AG10803 (cell line): ENCODE data around the gene INO80B.
"Not testable (repeated sequence)": the region's sequence is repeated elsewhere in the genome, so short reads cannot be mapped to it uniquely, and the experiment has no call there.

Experiments used
- DNase-seq: peaks from one replicate; pipeline ENCODE4 v3.0.0; 2010; ENCODE audit warnings: low read depth
- H3K4me3 ChIP-seq: 2 replicates; pipeline ENCODE4 v1.5.1; 2011; ENCODE audit warnings: mild to moderate bottlenecking, low read length, control low read depth
- TF ChIP-seq, protein P1 (sequence below): conservative IDR thresholded peaks from 2 replicates; pipeline ENCODE4 v1.5.1; 2011; ENCODE audit warnings: mild to moderate bottlenecking, low read length, control low read depth, inconsistent platforms

Gene INO80B

DNA sequence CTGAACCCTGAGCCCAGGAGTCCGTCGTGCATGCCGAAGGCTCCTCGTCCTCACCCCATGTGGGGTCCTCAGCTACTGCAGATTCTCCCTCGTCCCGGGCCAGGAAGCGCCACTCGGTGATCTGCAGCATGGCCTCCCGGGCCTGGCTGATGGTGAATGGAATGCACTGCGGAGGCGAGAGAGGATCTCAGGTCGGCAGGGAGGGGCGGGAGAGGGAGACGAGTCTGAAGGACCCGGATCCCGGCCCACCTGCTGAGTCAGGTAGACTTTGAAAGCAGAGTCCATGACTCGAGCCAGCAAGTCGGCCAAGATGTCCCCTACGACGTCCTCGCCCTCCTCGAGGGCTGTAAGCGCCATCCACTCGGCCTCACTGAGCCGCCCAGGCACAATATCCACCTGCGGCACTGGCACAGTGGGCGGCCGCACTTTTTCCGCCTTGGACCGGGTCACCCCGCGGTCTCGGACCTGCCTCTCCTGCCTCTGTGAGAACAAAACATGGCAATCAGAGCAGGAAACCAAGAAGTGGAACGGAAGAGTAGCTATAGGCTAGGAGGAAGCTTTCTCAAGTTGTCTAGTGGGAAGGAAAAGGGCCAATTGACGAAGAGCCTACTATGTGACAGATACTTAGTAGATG is 39.0 kb upstream of the INO80B start:
- peak overlapping the region; percentile 60 for H3K4me3 ChIP-seq
- no peak for DNase-seq

GRCh38 chr2:74416778-74417177 is 38.1 kb upstream of the INO80B start:
- TF ChIP-seq, protein P1, sequence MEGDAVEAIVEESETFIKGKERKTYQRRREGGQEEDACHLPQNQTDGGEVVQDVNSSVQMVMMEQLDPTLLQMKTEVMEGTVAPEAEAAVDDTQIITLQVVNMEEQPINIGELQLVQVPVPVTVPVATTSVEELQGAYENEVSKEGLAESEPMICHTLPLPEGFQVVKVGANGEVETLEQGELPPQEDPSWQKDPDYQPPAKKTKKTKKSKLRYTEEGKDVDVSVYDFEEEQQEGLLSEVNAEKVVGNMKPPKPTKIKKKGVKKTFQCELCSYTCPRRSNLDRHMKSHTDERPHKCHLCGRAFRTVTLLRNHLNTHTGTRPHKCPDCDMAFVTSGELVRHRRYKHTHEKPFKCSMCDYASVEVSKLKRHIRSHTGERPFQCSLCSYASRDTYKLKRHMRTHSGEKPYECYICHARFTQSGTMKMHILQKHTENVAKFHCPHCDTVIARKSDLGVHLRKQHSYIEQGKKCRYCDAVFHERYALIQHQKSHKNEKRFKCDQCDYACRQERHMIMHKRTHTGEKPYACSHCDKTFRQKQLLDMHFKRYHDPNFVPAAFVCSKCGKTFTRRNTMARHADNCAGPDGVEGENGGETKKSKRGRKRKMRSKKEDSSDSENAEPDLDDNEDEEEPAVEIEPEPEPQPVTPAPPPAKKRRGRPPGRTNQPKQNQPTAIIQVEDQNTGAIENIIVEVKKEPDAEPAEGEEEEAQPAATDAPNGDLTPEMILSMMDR = peak; percentile 10; the same call in 1 of the 2 replicates
- DNase-seq = no peak
- H3K4me3 ChIP-seq = no peak overlapping the region

More for the DNA sequence above, 39.0 kb upstream of the INO80B start:
- TF ChIP-seq, protein P1 = no peak

DNA sequence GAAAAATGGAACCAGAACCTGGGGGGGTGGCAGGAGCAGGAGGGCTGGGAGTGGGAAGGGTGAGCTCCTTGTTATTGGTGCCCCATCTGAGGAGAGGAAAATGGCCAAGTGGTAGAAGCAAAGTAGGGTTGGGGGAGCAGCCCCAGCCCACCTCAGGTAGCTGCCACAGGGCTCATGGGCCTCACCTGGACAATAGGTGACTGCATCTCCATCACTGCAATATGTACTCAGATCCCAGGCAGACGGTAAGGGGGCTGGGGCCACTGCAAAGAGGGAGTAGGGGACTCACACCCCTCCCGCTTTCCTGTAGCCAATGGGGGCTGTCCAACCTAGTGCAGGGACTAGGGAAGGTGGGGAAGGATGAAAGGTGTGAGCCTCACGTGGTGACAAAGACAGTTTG is 37.7 kb upstream of the INO80B start:
- TF ChIP-seq, protein P1 = no peak
- no peak for DNase-seq

DNA sequence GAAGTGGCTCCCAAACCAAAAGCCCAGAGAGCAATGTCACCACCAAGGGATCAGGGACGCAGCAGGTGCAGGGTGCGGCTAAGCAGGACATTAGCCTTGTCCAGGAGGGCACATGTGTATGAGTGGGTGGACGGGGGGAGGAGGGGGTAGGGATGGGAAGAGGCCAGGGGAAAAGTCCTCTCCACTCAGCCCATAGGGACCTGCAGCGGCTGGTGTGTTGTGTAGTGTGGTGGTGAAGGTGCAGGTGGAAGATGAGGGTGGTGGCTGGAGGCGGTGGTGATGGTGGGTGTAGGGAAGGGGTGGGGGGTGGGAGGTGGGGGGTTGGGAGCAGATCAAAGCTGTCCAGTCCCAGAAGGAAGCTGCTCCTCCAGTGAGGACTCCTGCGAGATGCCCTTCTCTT is 37.1 kb upstream of the INO80B start:
- TF ChIP-seq, protein P1 = no peak
- no peak overlapping the region for H3K4me3 ChIP-seq
- no peak for DNase-seq

More for the DNA sequence above, 37.7 kb upstream of the INO80B start:
- H3K4me3 ChIP-seq = no peak overlapping the region

- no peak overlapping the region for H3K4me3 ChIP-seq
- TF ChIP-seq, protein P1 = no peak
- no peak for DNase-seq
These were observed 36.6 kb upstream of the INO80B start for GRCh38 chr2:74418312-74418711.

- DNase-seq = no peak
- no peak overlapping the region for H3K4me3 ChIP-seq
- TF ChIP-seq, protein P1 = no peak
These were observed 35.5 kb upstream of the INO80B start for GRCh38 chr2:74419345-74419744.

DNA sequence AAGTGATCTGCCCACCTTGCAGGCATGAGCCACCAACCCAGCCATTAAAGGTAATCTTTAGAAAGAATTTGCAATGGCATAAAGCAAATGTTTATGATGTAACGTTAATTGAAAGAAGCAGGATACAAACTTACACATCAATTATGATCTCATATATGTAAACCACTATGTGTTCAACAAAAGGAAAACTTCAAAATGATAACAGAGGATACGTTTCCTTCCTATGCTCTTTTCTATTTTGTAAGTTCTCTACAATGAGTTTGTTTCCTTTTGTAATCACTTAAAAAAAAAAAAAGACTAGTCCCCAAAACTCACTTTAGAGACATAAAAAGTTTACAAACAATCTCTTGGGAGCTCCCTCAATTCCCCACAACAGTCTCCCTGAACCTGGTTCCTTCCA is 34.9 kb upstream of the INO80B start:
- no peak overlapping the region for H3K4me3 ChIP-seq
- DNase-seq = no peak
- TF ChIP-seq, protein P1 = no peak

DNA sequence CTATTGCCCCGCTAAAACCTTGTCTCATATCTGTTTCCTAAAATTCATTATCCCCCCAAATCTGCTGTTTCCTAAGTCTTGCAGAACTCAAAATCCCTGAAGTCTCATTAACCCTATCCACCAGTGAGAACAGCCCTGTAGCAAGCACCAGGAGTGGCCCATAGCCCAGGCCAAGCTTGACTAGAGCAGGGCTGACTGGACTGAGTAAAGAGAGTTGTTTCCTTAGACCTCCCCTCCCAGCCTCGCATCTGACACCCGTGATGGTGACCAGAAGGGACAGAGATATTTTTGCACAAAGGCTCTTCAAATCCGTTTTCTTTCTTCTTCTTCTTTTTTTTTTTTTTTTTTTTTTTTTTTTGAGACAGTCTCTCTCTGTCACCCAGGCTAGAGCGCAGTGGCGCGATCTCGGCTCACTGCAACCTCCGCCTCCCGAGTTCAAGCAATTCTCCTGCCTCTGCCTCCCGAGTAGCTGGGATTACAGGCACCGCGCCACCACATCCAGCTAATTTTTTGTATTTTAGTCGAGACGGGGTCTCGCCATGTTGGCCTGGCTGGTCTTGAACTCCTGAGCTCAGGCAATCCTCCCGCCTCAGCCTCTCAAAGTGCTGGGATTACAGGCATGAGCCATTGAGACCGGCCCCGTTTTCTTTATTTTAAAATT is 34.3 kb upstream of the INO80B start:
- peak overlapping the region; percentile 90 for H3K4me3 ChIP-seq
- DNase-seq = not testable (repeated sequence)
